Progenitor cell of endocrine pancreas (in vitro differentiated cells): Measurements from ENCODE around the gene SNX9. TPM values are rescaled to one million over a fixed set of nuclear protein-coding genes. Genes with fewer than 3 reads are reported as not detected.
"Not testable (repeated sequence)": the region's sequence is repeated elsewhere in the genome, so short reads cannot be mapped to it uniquely, and the experiment has no call there.

ENCODE experiments used
- DNase-seq: peaks from one replicate; pipeline ENCODE4 v3.0.0; 2021; ENCODE audit warnings: low spot score; ENCODE audit not compliant: unreplicated experiment
- H3K27ac Mint-ChIP-seq: 2 replicates; pipeline ENCODE4 v1.8.0; 2021; ENCODE audit warnings: mild to moderate bottlenecking, moderate library complexity, mixed read lengths
- H3K27me3 Mint-ChIP-seq: 2 replicates; pipeline ENCODE4 v1.8.0; 2021; ENCODE audit warnings: mixed read lengths
- H3K36me3 Mint-ChIP-seq: 2 replicates; pipeline ENCODE4 v1.8.0; 2022; ENCODE audit warnings: mixed read lengths; ENCODE audit not compliant: insufficient read depth
- H3K4me1 Mint-ChIP-seq: 2 replicates; pipeline ENCODE4 v1.8.0; 2021; ENCODE audit warnings: low read depth, mixed read lengths
- H3K4me3 Mint-ChIP-seq: 2 replicates; pipeline ENCODE4 v1.8.0; 2021; ENCODE audit warnings: low read depth, mild to moderate bottlenecking, moderate library complexity, mixed read lengths
- H3K9me3 Mint-ChIP-seq: 2 replicates; pipeline ENCODE4 v1.8.0; 2021; ENCODE audit warnings: low read depth, mixed read lengths
- total RNA-seq: library from RNA; stranded (reverse); gene quantifications from 2 replicates; pipeline ENCODE4 v1.2.1, GENCODE V29; 2021
- TF ChIP-seq, protein P1 (sequence below): fragments of 200-600 bp; sonication (generic); IDR thresholded peaks from one replicate; pipeline ENCODE4 v1.5.0; 2021; ENCODE audit warnings: antibody characterized with exemption, mild to moderate bottlenecking; ENCODE audit not compliant: unreplicated experiment

SNX9 gene
- total RNA-seq, 1 donor from 2014 or later = 29.3 TPM

DNA sequence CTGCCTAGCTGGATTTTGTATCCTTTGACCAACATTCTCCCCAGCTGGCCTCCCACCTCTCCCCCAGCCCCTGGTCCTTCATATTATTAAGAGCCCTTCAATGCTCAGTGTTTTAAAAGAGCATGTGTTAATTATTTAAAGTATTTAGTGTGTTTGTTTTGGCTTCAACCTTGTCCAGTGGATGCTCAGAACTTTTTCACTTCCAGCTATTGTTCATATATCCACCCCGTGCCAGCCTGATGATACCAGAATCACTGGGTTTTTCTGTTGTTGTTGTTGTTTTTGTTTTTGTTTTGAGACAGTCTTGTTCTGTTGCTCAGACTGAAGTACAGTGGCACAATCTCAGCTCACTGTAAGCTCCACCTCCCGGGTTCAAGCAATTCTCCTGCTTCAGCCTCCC is 30.4 kb upstream of the SNX9 start:
- no peaks in the 10 kb centered on the region for H3K9me3 Mint-ChIP-seq
- no peak overlapping the region for H3K4me3 Mint-ChIP-seq
- H3K4me1 Mint-ChIP-seq = no peaks in the 10 kb centered on the region
- H3K27ac Mint-ChIP-seq = no peak overlapping the region
- no peaks in the 10 kb centered on the region for H3K27me3 Mint-ChIP-seq
- DNase-seq = no peak
- no peaks in the 10 kb centered on the region for H3K36me3 Mint-ChIP-seq
- TF ChIP-seq, protein P1, sequence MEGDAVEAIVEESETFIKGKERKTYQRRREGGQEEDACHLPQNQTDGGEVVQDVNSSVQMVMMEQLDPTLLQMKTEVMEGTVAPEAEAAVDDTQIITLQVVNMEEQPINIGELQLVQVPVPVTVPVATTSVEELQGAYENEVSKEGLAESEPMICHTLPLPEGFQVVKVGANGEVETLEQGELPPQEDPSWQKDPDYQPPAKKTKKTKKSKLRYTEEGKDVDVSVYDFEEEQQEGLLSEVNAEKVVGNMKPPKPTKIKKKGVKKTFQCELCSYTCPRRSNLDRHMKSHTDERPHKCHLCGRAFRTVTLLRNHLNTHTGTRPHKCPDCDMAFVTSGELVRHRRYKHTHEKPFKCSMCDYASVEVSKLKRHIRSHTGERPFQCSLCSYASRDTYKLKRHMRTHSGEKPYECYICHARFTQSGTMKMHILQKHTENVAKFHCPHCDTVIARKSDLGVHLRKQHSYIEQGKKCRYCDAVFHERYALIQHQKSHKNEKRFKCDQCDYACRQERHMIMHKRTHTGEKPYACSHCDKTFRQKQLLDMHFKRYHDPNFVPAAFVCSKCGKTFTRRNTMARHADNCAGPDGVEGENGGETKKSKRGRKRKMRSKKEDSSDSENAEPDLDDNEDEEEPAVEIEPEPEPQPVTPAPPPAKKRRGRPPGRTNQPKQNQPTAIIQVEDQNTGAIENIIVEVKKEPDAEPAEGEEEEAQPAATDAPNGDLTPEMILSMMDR = no peak

DNA sequence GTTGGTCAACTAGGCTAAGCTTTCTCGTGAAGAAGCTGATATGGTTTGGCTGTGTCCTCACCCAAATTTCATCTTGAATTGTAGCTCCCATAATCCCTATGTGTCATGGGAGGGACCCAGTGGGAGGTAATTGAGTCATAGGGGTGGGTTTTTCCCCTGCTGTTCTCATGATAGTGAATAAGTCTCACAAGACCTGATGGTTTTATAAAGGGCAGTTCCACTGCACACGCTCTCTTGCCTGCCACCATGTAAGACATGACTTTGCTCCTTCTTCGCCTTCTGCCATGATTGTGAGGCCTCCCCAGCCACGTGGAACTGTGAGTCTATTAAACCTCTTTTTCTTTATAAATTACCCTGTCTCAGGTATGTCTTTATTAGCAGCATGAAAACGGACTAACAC is 29.0 kb upstream of the SNX9 start:
- H3K36me3 Mint-ChIP-seq, H3K27me3 Mint-ChIP-seq, H3K4me3 Mint-ChIP-seq, H3K9me3 Mint-ChIP-seq, H3K4me1 Mint-ChIP-seq, H3K27ac Mint-ChIP-seq, DNase-seq: not testable (repeated sequence)

DNA sequence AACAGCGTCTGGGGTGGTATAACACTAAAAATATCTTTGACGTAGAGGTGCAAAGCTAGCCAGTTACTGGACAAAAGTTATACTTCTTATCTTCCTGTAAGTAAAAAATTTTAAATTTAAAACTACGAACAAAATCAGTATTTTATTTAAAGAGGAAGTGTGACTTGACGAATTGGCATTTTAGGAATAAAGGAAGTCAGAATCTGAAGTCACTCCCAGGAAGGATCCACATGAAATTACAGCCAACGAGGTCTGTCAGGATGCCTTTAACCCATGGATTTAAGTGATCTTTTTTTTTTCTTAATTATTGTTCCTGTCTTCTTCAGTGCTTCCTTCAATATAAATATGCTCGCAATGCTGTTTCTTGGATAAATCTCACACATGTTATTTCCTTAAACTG is 27.2 kb upstream of the SNX9 start:
- TF ChIP-seq, protein P1 = no peak
- Mint-ChIP-seq H3K27me3 (peaks cover 4% of the 10 kb centered on the region), H3K27ac (no peak overlapping the region), H3K9me3 (no peaks in the 10 kb centered on the region), H3K4me1 (no peaks in the 10 kb centered on the region), H3K36me3 (no peaks in the 10 kb centered on the region), H3K4me3 (no peak overlapping the region)
- no peak for DNase-seq

DNA sequence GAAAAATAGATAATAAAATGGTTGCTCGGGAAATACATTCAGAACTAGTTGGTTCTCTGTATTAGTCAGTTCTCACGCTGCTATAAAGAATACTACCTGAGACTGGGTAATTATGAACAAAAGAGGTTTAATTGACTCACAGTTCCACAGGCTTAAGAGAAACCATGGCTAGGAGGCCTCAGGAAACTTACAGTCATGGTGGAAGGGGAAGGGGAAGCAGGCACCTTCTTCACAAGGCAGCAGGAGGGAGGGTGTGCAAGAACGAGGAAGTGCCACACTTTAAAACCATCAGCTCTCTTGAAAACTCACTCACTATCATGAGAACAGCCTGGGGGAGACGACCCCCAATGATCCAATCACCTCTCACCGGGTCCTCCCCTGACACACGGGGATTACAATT is 24.2 kb upstream of the SNX9 start:
- Mint-ChIP-seq H3K36me3 (no peaks in the 10 kb centered on the region), H3K27me3 (peaks cover 4% of the 10 kb centered on the region), H3K4me1 (no peaks in the 10 kb centered on the region), H3K4me3 (no peak overlapping the region), H3K9me3 (no peaks in the 10 kb centered on the region), H3K27ac (no peak overlapping the region)
- DNase-seq = no peak
- TF ChIP-seq, protein P1 = no peak

DNA sequence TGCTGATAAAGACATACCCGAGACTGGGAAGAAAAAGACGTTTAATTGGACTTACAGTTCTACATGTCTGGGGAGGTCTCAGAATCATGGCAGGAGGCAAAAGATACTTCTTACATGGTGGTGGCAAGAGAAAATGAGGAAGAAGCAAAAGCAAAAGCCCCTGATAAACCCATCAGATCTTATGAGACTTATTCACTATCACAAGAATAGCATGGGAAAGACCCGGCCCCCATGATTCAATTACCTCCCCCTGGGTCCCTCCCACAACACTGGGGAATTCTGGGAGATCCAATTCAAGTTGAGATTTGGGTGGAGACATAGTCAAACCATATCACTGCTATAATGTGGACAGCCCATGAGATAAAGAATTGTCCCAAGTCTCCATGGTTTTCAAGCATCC is 23.5 kb upstream of the SNX9 start:
- H3K4me1 Mint-ChIP-seq, H3K9me3 Mint-ChIP-seq, H3K4me3 Mint-ChIP-seq, H3K36me3 Mint-ChIP-seq, DNase-seq, H3K27me3 Mint-ChIP-seq, H3K27ac Mint-ChIP-seq: not testable (repeated sequence)

DNA sequence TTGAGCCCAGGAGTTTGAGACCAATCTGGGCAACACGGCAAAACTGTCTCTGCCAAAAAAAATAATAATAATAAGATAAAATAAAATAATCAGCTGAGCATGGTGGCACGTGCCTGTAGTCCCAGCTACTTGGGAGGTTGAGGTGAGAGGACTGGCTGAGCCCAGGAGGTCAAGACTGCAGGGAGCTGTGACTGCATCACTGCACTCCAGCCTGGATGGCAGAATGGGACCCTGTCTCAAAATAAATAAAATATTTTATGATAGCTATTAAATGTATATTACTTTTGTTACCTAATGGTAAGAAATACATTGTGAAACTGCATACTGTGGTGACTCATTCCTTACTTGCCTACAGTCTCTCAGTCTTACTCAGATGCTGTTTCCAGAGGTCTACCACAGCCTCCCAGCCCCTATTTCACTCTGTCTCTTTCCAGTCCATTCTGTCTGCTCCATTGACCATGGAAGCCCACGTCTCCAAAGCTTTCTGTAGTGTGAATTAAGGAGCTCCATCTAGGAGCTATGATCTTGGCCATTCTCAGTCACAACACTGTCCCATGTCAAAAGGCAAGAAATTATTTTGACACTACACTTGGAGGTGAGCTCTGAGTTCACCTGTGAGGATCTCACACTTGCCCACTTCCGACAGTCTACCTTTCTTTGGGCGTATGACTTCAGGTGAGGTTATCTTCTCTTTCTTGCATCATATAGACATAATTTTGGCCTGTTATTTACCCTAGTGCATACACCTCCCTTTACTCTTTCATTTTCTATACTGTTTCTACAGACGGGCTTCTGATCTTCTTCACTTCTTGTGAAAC is 22.4 kb upstream of the SNX9 start:
- H3K4me1 Mint-ChIP-seq = no peaks in the 10 kb centered on the region
- no peak overlapping the region for H3K4me3 Mint-ChIP-seq
- TF ChIP-seq, protein P1 = no peak
- H3K27ac Mint-ChIP-seq = no peak overlapping the region
- DNase-seq = no peak
- peaks cover 4% of the 10 kb centered on the region for H3K27me3 Mint-ChIP-seq
- H3K36me3 Mint-ChIP-seq = no peaks in the 10 kb centered on the region
- H3K9me3 Mint-ChIP-seq = no peaks in the 10 kb centered on the region
